AG10803 (cell line): ENCODE results near the gene RAB40B.

Experiments used
- DNase-seq: peaks from one replicate; pipeline ENCODE4 v3.0.0; 2010; ENCODE audit warnings: low read depth
- H3K4me3 ChIP-seq: 2 replicates; pipeline ENCODE4 v1.5.1; 2011; ENCODE audit warnings: mild to moderate bottlenecking, low read length, control low read depth
- TF ChIP-seq, protein P1 (sequence below): conservative IDR thresholded peaks from 2 replicates; pipeline ENCODE4 v1.5.1; 2011; ENCODE audit warnings: mild to moderate bottlenecking, low read length, control low read depth, inconsistent platforms

The RAB40B gene

DNA sequence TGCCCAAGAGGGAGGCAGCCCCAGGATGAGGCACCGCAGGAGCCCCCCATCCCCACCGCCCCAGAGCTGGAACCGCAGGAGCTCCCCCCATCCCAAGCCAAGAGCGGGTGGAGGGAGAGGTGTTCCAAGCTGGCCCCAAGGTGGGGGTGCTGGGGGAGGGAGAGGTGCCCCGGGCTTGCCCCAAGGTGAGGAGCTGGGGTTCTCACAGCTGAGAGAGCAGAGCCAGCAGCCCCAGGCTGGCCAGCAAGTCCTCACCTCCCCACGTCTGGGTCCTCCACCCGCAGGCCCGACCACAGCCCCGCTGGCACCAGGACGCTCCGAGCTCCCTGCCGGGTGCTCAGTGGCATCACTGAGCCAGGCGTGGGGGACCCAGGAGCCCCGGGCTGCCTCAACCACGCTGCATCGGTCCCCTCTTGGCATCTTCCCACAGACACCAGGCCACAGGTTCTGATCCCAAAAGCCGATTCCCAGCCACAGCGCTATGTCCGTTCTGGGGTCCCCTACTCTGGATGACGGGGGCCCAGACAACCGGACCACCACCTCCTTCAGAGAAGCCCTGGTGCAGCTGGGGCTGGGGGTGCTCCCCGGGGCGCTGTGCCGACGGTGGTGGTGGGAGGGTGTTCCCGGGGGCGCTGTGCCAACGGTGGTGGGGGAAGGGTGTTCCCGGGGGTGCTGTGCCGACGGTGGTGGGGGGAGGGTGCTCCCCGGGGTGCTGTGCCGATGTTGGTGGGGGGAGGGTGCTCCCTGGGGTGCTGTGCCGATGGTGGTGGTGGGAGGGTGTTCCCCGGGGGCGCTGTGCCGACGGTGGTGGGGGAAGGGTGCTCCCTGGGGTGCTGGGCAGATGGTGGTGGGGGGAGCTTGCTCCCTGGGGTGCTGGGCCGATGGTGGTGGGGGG lies 34.9 kb downstream of the RAB40B start:
- TF ChIP-seq, protein P1, sequence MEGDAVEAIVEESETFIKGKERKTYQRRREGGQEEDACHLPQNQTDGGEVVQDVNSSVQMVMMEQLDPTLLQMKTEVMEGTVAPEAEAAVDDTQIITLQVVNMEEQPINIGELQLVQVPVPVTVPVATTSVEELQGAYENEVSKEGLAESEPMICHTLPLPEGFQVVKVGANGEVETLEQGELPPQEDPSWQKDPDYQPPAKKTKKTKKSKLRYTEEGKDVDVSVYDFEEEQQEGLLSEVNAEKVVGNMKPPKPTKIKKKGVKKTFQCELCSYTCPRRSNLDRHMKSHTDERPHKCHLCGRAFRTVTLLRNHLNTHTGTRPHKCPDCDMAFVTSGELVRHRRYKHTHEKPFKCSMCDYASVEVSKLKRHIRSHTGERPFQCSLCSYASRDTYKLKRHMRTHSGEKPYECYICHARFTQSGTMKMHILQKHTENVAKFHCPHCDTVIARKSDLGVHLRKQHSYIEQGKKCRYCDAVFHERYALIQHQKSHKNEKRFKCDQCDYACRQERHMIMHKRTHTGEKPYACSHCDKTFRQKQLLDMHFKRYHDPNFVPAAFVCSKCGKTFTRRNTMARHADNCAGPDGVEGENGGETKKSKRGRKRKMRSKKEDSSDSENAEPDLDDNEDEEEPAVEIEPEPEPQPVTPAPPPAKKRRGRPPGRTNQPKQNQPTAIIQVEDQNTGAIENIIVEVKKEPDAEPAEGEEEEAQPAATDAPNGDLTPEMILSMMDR: no peak
- no peak overlapping the region for H3K4me3 ChIP-seq
- no peak for DNase-seq

DNA sequence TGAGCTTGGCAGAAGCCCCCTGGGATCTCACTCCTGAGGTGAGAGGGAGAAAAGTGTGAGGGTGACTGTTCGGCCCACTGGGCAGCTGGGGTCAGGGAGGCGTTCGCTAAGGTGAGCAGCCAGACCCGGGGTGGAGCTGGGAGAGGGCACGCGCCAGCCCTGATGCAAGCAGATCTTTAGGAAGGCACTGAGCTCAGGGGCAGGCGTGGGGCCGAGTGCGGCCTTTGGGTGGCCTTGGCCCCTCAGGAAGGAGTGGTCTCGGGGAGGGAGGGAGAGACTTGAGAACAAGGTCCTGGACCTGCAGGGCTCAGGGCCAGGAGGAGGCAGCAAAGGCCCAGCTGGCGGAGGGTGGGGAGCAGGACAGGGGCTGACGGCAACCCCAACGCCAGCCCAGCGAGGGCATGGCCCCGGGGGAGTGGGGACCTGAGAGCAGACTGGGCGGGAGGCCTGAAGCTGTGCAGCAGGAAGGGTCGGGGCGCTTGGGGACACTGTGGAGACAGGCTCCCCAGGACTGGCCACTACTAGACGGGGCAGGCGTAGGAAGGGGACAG lies 35.7 kb downstream of the RAB40B start:
- H3K4me3 ChIP-seq: no peak overlapping the region

DNA sequence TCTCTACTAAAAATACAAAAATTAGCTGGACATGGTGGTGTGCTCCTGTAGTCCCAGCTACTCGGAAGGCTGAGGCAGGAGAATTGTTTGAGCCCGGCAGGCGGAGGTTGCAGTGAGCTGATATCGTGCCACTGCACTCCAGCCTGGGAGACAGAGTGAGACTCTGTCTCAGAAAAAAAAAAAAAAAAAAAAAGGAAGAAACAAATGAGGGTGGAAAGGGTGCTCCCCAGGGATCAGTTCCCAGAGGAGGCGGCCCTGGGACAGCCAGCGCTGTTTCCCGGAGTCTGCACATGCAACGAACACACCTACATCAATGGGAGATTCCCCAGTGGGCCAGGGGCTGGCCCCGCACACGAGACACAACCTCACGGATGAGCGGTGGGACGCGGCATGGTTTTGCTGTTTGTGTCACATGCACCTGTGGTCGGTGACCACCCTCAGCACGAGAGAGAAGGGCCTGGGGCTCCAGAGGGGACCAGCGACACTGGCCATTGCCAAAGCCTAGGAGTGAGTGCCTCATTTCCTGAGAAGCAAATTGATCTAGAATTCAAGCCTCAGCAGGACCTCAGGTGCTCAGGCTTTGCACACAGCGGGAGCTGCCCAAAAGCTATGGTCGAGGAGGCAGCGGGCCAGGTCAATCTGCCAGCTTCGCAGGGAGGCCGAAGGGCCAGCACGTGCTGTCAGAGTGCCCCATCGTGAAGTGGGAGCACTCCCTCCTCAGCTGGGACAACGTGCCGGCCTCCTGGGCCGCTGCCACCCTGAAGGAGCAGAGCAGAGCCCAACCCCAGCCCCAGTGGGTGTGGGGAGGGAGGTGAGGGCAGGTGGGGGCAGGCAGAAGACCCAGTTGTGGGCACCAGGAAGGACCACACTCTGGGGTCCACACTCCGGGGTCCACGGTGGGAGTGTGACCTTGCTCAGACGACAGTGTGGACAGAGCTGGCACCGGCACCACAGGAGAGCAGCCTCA lies 36.5 kb downstream of the RAB40B start:
- TF ChIP-seq, protein P1: no peak
- H3K4me3 ChIP-seq: no peak overlapping the region
- no peak for DNase-seq

More for the DNA sequence above, 35.7 kb downstream of the RAB40B start:
- TF ChIP-seq, protein P1: no peak
- DNase-seq: no peak

DNA sequence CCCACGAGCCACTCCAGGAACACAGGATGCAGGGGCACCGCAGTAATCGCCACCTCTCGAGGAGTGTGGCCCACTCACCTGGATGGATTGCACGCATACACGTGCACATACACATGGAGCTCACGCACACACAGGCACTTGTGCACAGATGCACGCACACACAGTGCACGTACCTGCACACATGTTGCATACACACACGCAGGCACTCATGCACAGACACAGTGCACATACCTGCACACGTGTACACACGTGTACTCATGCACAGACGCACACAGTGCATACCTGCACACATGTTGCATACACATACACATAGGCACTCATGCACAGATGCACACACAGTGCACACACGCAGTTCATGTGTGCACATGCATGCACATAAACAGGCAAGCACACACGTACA lies 38.6 kb downstream of the RAB40B start:
- TF ChIP-seq, protein P1: no peak
- no peak for DNase-seq
- no peak overlapping the region for H3K4me3 ChIP-seq

DNA sequence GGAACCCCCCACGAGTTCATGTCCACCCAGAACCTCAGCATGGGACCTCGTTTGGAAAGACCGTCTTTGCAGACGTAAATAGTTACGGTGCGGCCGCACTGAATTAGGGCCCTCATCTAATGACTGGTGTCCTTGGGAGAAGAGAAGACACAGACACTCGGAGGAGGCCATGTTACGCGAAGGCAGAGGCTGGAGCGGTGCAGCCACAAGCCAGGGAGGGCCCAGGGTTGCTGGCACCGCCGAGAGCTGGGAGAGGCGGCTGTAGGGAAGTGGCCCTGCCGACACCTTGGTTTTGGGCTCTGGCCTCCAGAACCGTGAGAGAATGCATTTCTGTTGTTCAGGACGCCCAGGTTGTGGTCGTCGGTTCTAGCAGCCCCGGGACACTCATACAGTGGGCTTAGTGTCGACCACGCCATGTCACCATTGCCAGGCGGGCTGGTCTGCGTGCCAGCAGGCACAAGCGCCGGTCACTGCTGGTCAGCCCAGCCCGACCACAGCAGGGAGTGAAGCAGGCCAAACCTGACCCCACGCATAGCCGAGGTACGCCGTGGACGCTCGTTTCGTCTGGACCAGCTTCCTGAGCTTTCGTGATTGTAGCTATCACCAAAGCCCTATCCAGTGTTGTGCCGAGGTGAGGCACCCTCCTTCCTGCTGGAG lies 39.6 kb downstream of the RAB40B start:
- DNase-seq: no peak
- no peak overlapping the region for H3K4me3 ChIP-seq
- TF ChIP-seq, protein P1: no peak

DNA sequence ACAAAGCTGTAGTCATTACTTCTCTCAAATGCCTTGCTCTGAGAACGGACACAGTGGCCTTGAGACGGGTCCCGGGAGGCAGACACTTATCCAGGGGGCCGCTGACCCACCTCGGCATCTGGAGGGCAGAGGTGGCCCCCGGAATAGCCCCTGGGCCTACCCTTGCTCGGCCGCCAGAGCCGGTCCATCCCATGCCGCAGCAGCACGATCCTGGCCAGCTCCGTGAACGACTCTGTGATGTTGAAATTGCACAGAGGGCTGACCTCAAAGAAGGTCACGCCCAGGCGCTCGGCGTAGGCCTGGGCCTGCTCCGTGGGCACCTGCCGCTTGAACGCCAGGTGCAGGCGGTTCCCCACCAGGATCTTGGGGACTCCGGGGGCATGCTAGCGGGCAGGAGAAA lies 40.2 kb downstream of the RAB40B start:
- H3K4me3 ChIP-seq: no peak overlapping the region
- no peak for DNase-seq
- TF ChIP-seq, protein P1: no peak
